HepG2 (cell line): Measurements from ENCODE around the gene LBR. TPM values are rescaled to one million over a fixed set of nuclear protein-coding genes. Genes with fewer than 3 reads are reported as not detected.
A peak's percentile ranks its signal among the peaks of the same experiment; 100 is the strongest.

Experiments used
- AGO1 ChIP-seq: fragments of 200-400 bp; formaldehyde crosslinking; IDR thresholded peaks from 2 replicates; pipeline ENCODE4 v1.6.1; 2017; ENCODE audit warnings: mild to moderate bottlenecking, low read depth, low read length, moderate library complexity; ENCODE audit not compliant: poor library complexity, severe bottlenecking
- NR2F2 ChIP-seq: IDR thresholded peaks from 2 replicates; pipeline ENCODE4 v1.6.1; 2012; ENCODE audit warnings: low read depth, inconsistent platforms, borderline replicate concordance
- PAWR ChIP-seq: sonication (generic); formaldehyde crosslinking; IDR thresholded peaks from 2 replicates; pipeline ENCODE4 v1.4.0; 2020; ENCODE audit warnings: missing genetic modification reagents, mild to moderate bottlenecking, borderline replicate concordance
- PCBP1 ChIP-seq: fragments of 200-400 bp; formaldehyde crosslinking; IDR thresholded peaks from 2 replicates; pipeline ENCODE4 v1.6.1; 2017; ENCODE audit warnings: mild to moderate bottlenecking, low read depth, low read length, borderline replicate concordance
- PCBP2 ChIP-seq: fragments of 200-400 bp; formaldehyde crosslinking; optimal IDR thresholded peaks from 2 replicates; pipeline ENCODE3; 2018; ENCODE audit warnings: low read length, low read depth; ENCODE audit not compliant: poor library complexity, severe bottlenecking
- ZNF234 ChIP-seq: sonication (generic); formaldehyde crosslinking; conservative IDR thresholded peaks from 2 replicates; pipeline ENCODE4 v1.5.1; 2020; ENCODE audit warnings: mild to moderate bottlenecking, missing genetic modification reagents
- ZNF253 ChIP-seq: sonication (generic); formaldehyde crosslinking; IDR thresholded peaks from 2 replicates; pipeline ENCODE4 v1.8.0; 2022; ENCODE audit warnings: mild to moderate bottlenecking, missing genetic modification reagents, borderline replicate concordance
- ZNF3 ChIP-seq: IDR thresholded peaks from 2 replicates; pipeline ENCODE4 v1.7.0; 2017; ENCODE audit warnings: inconsistent platforms
- ZNF781 ChIP-seq: sonication (generic); formaldehyde crosslinking; IDR thresholded peaks from 2 replicates; pipeline ENCODE4 v1.5.1; 2020; ENCODE audit warnings: borderline replicate concordance, mild to moderate bottlenecking, missing genetic modification reagents; ENCODE audit errors: not compliant biosample characterization
- polyA plus RNA-seq, 8 experiments: library from polyadenylated mRNA; depleted of rRNA in 3 of 8; stranded (reverse) in 7 of 8; unstranded in 1 of 8; fragments of >200 nt; fragmentation: Illumina TruSeq in 4 of 8; extraction: Trizol in 4 of 8; gene quantifications; 2 replicates each; pipeline versions ENCODE4 v1.2.1 to v1.2.3, GENCODE V29; 2011 to 2016; ENCODE audit warnings: low read depth in 4 of 8, missing spikeins in 1 of 8, mixed read lengths in 1 of 8; ENCODE audit not compliant: insufficient read depth in 1 of 8
- total RNA-seq, 5 experiments: library from RNA; depleted of rRNA; stranded (reverse); fragments of >200 nt; fragmentation: Illumina TruSeq; extraction: Trizol; gene quantifications; 2 replicates each; pipeline ENCODE4 v1.2.3, GENCODE V29; 2016; ENCODE audit warnings: low read depth in 1 of 5
- TF ChIP-seq, protein P1 (sequence below): sonication (generic); formaldehyde crosslinking; IDR thresholded peaks from 2 replicates; pipeline ENCODE4 v1.8.0; 2022; ENCODE audit warnings: missing genetic modification reagents, mild to moderate bottlenecking, inconsistent platforms, borderline replicate concordance
- TF ChIP-seq, protein P2 (sequence below): IDR thresholded peaks from 2 replicates; pipeline ENCODE4 v1.6.1; 2012; ENCODE audit warnings: low read depth, low read length, improper control_type of control experiment
- TF ChIP-seq, protein P3 (sequence below): sonication (generic); formaldehyde crosslinking; IDR thresholded peaks from 2 replicates; pipeline ENCODE4 v1.4.0; 2020; ENCODE audit warnings: missing genetic modification reagents
- TF ChIP-seq, protein P4 (sequence below): sonication (generic); formaldehyde crosslinking; IDR thresholded peaks from 2 replicates; pipeline ENCODE4 v1.4.0; 2020; ENCODE audit warnings: mild to moderate bottlenecking, missing genetic modification reagents

LBR gene
- total and polyA plus RNA-seq, 2 of the 13 experiments (the other 11 are each of a cell fraction or from before 2014, with no cell fraction given), result 38.9 to 76.7 TPM

DNA sequence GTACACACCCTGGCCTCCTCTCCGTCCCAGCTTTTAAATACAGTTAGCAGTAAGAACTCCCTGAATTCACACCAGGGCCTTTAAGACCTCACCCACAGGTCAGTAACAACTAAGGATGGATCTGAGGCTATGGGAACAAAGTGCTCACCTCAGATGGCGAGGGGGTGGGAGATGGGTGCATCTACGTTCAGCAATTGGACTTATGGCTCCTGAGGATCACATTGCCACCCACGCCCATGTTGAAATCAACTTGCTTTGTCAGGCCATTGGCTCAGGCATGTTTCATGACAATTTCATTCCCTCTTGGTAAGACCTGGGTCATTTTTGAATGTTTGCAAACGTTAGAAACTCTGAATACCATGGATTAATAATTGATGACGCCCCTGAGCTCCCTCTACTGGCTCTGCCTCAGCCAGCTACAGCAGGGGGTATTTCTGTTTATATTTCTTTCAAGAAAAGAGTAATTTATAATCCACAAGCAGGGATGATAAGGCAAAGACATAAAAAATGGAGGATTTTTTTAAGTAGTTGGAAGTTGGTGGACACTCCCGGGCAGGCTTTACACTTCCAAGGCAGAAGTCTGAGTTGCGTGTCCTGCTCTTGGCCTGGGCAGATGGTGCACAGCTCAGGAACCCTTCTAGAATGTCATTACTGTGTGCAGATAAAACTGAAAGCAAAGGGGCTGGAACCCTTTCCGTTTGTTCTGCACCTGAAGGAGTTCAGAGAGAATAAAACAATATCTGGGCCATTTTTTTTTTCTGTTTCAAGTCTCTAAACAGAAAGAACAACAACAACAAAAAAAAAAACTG lies 13.7 kb upstream of the LBR start (continued):
- no peak for TF ChIP-seq ZNF253 (CRISPR knock-in tag)
- TF ChIP-seq, protein P1, sequence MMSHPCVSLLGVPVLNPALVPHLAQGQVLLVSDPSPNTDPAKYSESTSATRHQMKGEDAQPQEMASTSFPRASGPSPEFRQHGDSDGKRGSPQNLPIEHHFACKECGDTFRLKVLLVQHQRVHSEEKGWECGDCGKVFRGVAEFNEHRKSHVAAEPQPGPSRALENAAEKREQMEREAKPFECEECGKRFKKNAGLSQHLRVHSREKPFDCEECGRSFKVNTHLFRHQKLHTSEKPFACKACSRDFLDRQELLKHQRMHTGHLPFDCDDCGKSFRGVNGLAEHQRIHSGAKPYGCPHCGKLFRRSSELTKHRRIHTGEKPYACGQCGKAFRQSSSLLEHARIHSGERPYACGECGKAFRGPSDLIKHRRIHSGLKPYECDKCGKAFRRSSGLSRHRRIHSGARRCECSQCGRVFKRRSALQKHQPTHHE (CRISPR knock-in tag), result no peak
- TF ChIP-seq, protein P2, sequence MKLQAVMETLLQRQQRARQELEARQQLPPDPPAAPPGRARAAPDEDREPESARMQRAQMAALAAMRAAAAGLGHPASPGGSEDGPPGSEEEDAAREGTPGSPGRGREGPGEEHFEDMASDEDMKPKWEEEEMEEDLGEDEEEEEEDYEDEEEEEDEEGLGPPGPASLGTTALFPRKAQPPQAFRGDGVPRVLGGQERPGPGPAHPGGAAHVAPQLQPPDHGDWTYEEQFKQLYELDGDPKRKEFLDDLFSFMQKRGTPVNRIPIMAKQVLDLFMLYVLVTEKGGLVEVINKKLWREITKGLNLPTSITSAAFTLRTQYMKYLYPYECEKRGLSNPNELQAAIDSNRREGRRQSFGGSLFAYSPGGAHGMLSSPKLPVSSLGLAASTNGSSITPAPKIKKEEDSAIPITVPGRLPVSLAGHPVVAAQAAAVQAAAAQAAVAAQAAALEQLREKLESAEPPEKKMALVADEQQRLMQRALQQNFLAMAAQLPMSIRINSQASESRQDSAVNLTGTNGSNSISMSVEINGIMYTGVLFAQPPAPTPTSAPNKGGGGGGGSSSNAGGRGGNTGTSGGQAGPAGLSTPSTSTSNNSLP, result peak; percentile 97
- no peak for TF ChIP-seq PAWR (CRISPR knock-in tag)
- TF ChIP-seq, protein P3, sequence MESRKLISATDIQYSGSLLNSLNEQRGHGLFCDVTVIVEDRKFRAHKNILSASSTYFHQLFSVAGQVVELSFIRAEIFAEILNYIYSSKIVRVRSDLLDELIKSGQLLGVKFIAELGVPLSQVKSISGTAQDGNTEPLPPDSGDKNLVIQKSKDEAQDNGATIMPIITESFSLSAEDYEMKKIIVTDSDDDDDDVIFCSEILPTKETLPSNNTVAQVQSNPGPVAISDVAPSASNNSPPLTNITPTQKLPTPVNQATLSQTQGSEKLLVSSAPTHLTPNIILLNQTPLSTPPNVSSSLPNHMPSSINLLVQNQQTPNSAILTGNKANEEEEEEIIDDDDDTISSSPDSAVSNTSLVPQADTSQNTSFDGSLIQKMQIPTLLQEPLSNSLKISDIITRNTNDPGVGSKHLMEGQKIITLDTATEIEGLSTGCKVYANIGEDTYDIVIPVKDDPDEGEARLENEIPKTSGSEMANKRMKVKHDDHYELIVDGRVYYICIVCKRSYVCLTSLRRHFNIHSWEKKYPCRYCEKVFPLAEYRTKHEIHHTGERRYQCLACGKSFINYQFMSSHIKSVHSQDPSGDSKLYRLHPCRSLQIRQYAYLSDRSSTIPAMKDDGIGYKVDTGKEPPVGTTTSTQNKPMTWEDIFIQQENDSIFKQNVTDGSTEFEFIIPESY (CRISPR knock-in tag), result no peak
- no peak; the same call in 1 of the 2 replicates for TF ChIP-seq ZNF3 (CRISPR knock-in tag)
- no peak for TF ChIP-seq PCBP1
- no peak for TF ChIP-seq ZNF781 (CRISPR knock-in tag)
- TF ChIP-seq, protein P4, sequence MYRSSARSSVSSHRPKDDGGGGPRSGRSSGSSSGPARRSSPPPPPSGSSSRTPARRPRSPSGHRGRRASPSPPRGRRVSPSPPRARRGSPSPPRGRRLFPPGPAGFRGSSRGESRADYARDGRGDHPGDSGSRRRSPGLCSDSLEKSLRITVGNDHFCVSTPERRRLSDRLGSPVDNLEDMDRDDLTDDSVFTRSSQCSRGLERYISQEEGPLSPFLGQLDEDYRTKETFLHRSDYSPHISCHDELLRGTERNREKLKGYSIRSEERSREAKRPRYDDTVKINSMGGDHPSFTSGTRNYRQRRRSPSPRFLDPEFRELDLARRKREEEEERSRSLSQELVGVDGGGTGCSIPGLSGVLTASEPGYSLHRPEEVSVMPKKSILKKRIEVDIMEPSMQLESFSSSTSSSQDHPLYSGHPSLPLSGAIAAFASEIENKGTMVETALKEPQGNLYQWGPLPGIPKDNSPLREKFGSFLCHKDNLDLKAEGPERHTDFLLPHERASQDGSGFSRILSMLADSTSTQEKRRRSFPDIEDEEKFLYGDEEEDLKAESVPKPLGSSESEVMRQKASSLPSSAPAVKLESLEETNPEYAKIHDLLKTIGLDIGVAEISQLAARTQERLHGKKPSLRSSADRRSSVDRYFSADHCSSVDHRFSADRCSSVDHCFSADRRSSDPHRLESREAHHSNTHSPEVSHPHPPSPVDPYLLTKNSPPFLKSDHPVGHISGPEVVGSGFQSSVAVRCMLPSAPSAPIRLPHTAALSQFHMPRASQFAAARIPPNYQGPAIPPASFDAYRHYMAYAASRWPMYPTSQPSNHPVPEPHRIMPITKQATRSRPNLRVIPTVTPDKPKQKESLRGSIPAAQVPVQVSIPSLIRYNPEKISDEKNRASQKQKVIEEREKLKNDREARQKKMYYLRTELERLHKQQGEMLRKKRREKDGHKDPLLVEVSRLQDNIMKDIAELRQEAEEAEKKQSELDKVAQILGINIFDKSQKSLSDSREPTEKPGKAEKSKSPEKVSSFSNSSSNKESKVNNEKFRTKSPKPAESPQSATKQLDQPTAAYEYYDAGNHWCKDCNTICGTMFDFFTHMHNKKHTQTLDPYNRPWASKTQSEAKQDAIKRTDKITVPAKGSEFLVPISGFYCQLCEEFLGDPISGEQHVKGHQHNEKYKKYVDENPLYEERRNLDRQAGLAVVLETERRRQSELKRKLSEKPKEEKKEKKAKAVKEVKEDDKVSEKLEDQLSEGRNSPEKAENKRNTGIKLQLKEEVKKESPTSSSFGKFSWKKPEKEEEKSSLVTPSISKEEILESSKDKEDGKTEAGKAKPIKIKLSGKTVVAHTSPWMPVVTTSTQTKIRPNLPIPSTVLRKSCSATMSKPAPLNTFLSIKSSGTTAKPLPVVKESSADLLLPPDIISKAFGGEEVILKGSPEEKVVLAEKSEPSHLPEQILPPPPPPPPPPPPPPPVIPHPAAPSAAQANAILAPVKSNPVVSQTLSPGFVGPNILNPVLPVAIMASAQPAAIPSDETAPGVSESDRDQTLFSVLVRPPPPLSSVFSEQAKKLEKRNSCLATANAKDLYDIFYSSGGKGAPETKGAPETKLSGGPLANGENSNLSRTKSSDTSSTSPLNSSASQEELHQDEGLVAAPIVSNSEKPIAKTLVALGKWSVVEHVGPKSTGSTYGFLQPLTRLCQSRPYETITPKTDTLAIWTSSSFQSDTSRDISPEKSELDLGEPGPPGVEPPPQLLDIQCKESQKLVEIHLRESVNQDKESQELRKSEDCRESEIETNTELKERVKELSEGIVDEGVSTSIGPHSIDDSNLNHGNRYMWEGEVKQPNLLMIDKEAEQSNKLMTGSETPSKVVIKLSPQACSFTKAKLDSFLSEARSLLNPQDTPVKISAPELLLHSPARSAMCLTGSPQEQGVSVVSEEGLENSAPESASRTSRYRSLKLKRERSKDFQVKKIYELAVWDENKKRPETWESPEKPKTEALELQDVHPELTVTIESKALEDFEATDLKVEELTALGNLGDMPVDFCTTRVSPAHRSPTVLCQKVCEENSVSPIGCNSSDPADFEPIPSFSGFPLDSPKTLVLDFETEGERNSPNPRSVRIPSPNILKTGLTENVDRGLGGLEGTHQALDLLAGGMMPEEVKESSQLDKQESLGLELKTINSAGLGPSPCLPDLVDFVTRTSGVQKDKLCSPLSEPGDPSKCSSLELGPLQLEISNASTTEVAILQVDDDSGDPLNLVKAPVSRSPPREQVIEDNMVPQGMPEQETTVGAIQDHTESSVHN (CRISPR knock-in tag), result no peak
- no peak for TF ChIP-seq ZNF234 (CRISPR knock-in tag)
- no peak for TF ChIP-seq PCBP2
- TF ChIP-seq NR2F2, result no peak
- no peak for TF ChIP-seq AGO1
